ENCODE measurements around the gene AUTS2.
A peak's percentile ranks its signal among the peaks of the same experiment; 100 is the strongest.

AUTS2 gene

DNA sequence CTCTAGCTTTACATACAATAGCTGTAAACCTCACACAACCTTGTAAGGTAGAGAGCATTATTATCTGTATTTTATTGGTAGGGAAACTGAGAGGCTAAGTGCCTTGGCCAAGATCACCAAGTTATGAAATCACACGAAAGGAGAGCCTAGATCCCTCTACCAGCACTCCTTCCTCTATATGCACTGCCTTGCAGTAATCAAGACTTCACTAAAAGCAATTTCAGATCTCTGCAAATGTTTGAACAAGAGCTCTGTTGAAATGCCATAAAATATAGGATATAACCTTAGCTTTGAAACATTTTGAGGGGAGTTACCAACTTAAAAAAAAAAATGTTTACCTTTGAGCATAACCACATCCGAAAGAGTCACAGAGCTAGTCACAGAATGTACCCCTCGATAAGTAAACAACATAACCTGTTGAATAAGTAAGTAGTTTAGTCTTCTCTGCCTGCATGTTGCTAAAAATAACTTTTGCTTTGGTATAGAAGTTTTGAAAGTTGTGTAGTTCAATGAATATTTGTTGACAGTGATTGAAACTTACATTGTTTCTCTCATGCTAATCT, 709.4 kb downstream of the AUTS2 start:
- no peak for DNase-seq (ENCODE audit: low read depth)

DNA sequence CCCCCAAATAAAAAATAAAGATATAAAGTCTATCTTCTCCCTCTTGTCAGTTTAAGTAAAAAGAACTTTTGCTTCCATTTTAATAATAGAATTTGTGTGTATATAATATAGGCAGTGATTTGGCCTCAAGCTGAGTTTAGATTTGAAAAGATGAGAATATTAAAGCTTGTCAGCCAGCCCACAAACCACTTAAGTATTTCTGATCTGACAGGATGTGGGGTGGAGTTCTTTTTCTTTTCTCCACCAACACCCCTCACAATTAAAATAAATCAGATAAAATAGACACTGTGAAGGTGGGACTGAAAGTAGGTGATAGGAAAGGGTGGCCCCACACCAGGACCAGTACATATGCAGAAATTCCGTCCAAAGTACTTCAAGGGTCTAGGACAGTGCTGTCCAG, 714.1 kb downstream of the AUTS2 start:
- no peak for DNase-seq (ENCODE audit: low read depth)

DNA sequence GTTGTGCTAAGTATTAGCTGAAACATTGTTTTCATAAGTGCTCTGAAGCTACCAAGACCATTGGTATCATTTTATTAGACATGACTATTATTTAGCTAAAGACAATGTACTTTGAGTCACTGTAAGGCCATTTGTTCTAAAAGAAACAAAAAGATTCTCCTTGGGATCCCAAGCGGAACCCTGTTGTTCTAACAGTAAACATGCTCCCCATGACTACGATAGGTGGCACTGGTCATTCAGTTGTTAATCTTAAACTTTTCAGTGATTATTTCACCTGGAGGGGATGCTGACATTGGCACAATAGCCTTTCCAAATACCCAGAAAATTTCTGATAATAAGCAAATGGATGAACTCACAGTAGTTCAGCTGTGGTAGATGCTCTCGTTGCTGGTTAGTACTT, 715.0 kb downstream of the AUTS2 start:
- no peak for DNase-seq (ENCODE audit: low read depth)

DNA sequence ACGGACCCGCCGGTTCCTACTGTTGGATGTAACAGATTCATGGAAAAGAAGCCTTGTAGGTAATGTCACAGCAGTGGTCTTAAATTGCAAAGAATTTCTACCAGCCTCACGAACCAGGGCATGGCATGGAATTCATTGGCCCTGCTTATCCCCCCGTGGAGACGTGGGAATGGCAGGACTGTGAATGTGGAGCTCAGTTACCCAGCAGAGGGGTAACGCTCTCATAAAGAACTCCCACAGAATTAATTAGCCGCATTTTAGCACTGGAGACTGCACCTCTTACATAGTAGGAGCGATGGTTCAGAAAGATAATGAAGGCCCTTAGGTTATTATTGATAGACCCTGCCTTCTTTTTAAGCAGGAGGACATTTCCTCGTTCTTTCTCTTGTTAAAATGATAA, 715.4 kb downstream of the AUTS2 start:
- no peak for DNase-seq (ENCODE audit: low read depth)

DNA sequence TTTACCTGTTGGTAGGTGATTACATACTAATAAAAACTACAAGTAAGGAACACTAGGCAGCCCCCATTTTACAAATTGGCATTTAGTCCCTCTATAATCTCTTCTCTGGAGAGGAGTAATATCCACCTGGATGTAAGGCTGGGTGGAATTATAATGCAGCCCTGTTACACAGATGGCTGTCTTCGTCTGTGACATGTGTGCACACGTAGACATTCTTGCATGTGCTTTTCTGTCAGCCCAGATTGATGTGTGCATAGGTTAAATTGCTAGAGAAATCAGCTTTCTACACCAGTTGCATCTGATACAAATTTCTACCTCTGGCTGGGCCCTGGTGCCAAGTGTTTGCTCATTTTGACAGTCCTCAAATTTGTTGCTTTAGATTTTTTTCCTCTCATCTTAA, 715.9 kb downstream of the AUTS2 start:
- DNase-seq (ENCODE audit: low read depth) = no peak

DNA sequence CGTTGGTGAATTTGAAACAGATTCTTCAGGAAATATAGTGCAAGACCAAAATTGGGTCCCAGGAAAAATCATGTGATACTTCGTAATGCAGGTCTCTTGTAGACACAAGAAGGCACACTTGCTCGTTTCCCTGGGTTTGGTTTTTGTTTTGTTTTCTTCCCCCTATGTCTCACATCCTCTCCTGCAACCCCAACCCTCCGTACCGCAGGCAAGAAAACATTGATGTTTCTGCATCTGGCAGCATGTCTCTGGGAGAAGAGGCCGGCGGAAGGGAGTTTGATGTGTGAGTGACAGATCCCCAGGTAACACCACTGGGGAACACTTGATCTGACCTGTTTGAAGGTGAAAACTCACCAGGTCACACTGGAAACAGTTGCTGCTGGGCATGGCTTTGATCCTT, 718.5 kb downstream of the AUTS2 start:
- peak; percentile 5 for DNase-seq (ENCODE audit: low read depth)

DNA sequence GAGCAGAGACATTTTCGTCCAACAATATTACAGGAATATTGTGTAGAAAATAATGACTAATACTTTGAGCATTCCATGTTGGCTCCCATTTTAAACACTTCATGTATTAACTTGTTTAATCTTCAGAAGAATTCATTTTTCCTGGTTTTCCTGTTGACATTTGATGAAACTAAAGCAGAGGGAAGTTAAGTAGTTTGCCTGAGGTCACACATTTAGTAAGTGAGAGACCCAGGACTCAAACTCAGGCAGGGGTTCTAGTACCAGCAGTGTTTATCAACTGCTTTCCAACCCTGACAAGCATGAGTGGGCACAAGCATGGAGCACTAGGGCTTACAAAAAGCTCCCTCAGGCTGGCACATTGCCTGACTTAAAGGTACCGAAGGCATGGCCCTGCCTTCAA, 719.1 kb downstream of the AUTS2 start:
- DNase-seq (ENCODE audit: low read depth) = no peak

DNA sequence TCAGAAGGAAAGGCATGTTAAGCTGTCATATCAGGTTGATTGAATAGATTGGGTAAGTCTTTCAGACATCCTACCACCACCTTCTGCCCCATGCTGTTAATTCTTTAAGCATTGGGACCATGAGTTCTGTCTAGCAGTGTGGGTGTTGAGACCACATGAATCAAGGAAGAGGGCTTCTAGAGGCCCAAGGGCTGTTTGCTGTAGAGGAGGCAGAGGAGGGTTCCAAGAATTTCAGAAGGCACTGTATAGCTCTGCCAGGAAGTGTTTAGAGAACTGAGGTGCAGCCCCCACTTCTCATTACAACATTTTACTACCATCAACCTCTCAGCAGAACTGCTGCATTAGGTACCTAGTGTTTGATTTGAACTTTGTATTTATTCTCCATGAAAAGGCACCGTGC, 720.2 kb downstream of the AUTS2 start:
- DNase-seq (ENCODE audit: low read depth) = no peak

DNA sequence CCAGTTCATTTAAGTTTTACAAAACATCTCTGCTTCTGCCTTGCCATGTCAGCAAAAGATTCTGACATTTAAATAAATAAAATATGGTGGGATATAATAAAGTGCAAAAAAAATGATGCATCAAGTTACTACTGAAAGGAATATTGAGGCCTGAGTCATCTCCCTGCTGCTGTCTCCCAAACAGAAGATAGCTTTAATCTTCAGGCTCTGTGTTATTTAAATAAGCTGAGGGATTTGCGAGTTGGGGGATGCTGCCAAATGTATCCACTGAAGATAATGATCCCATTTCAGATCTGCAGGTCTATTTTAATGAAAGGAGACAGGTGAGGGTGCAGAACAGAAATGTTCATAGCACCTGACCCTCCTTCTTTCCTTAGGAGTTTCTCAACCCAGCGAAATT, 720.8 kb downstream of the AUTS2 start:
- DNase-seq (ENCODE audit: low read depth) = no peak

- DNase-seq (ENCODE audit: low read depth) = no peak
These were observed 722.8 kb downstream of the AUTS2 start for GRCh38 chr7:70321016-70321590.

- no peak for DNase-seq (ENCODE audit: low read depth)
These were observed 724.6 kb downstream of the AUTS2 start for GRCh38 chr7:70322856-70323255.

DNA sequence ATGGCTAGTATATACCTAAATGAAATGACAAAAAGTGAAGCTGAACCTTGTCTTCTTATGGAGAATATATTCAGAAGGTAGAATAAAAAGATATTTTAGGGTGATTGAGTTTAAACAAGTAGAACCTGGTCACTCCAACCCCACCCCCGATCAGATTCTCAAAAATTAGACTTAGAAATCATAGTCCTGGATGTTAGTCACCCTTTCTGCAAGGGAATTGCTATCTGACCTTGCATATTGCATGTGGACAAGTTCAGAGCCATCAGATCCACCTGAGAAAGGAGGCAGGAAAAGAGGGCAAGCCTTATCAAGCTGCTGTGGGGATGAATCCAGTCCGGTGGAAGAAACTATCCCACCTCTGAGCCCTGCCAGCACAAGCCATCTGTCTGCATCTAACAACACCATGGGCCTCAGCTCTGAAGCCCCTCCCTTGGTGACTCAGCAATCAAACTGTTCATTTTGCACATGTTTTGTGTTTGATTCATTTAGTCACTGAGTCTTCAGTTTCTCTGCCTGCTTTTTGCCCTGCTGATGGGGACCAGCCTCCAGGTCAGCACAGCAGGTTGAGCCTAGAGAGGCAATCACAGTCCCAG, 727.3 kb downstream of the AUTS2 start:
- DNase-seq (ENCODE audit: low read depth) = no peak

DNA sequence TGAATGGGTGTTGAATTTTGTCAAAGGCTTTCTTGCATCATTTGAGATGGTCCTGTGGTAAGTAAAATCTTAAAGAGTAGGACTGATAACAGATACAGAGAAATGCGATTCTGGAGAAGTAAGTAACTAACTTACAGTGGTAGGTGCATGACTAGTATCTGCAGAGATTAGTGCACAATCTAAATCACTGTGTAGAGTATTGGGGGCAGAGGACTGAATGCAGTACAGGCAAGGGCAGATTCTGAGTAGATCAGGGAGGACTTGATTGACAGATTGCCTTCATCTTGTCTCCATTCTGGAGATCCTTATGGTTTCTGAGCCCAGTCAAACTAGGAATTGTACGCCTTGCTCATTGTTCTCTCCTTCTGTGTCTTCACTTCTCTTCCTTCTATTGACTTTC, 736.0 kb downstream of the AUTS2 start:
- DNase-seq (ENCODE audit: low read depth) = no peak

- DNase-seq (ENCODE audit: low read depth) = no peak
These were observed 736.6 kb downstream of the AUTS2 start for GRCh38 chr7:70334871-70335270.

- no peak for DNase-seq (ENCODE audit: low read depth)
These were observed 738.3 kb downstream of the AUTS2 start for GRCh38 chr7:70336536-70336935.

DNA sequence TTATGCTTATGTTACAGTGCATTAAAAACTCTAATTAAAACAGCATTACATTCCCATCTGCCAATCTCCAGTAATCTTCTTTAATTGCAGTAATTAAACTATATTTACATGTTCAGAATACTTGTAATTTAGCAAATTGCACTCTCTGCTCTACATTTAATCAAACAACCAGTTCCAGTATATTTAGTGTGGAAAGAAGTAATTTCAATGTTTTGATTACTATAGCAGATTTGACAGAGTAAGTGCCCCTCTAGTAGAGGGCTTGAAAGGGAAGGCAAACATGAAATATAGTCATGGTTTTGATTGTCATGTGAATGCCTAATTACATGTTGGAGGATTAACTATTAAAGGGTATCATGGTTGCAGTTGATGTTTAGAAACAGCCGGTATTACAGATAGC, 739.7 kb downstream of the AUTS2 start:
- no peak for DNase-seq (ENCODE audit: low read depth)

- no peak for DNase-seq (ENCODE audit: low read depth)
These were observed 742.0 kb downstream of the AUTS2 start for GRCh38 chr7:70340236-70340635.

DNA sequence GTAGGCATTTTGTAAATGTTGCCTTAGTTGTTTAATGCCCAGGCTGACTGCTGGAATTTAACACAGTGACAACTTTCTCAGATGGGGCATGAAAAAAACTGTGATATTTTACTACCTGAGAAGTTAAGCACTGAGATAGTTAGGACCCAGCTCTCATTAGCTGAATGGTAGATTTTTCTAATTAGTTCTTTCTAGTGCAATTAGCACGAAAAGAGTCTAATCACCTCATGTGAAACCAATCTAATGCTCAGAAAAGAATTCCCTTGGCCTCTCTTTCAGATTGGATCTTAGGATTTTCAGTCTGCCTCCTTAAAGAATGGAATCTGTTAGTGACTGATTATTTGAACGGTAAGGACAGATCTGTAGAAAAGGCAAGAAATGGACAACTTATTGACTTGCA, 743.2 kb downstream of the AUTS2 start:
- DNase-seq (ENCODE audit: low read depth) = no peak

GRCh38 chr7:70343519-70343918, 745.2 kb downstream of the AUTS2 start:
- no peak for DNase-seq (ENCODE audit: low read depth)

DNA sequence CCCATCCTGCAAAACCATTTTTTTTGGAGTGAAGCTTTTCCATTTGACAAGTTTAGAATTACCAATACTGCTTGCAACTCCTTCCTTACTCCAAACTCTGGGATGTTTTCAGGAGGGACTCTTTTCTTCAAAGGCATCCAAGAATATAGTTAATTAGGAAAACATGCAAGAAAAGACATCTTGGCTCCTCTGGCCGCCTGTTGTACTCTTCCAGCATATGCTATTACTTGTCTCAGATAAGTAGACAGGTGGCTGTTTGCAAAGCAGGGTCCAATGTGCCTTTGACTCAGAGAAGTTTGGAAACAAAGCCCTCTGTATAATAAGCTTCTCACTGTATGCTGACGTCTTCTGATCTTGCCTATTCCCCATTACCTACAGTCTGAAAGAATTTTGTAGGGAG, 746.5 kb downstream of the AUTS2 start:
- DNase-seq (ENCODE audit: low read depth) = no peak

DNA sequence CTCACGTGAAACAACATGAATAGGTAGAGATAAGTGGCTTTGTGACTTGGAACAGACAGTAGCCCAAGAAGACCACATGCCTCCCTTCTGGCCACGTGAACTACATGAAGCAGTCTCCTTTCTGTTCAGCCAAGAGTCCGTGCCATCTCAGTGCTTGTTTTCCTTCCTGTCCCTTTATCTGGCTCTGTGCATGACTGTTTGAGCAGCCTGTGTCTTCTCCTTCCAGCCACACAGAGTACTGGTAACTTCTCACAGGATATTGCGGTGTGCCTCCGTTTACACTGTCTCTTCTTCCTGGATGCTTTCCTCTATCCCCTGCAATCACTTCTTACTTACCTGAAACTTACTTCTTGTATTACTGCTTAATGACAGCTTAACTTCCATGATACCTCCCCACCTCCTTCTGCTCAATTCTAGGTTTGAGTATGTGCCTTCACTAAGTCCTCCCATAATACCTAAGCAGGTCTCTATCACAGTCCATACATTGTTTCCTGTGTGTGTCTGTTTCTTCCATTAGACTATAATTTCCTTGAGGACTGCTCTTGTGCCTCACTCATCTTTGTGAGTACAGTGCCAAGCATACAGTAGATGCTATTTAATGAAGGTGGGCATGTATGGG, 748.7 kb downstream of the AUTS2 start:
- DNase-seq (ENCODE audit: low read depth) = no peak

DNA sequence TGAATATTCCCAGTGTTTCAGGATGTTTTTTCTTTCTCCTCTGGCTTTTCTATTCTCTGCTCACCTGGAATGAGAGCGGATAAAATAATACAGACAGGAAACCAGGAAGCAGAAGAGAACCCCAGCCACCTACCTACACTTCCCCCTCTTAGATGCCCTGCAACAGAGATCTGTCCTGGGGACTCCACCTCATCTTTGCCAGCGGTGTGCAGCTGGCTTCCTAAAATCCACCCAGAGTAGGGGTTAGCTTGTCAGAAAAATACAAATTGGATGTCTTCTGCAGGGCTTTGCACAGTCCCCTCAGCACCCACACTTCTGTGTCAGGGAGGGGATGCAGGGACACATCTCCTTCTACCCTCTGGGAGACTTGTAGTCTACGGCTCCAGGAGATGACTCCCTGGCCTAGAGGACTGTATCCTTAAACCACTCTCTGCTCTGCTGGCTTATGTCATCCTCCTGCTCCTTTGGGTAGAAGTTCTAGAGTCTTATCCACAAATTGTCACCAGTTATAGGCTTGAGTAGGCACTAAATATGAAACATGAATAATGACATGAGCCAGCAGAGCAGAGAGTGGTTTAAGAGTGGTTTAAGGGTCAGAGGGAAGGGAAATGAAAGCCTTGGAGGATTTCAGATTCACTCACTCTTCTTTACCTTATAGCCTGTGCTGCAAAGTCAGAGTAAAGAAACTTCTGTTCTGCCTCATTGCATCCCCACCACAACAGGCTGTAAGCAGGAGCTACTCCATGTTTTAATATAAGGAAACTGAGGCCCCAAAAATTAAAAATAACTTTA, 749.4 kb downstream of the AUTS2 start:
- DNase-seq (ENCODE audit: low read depth) = no peak

DNA sequence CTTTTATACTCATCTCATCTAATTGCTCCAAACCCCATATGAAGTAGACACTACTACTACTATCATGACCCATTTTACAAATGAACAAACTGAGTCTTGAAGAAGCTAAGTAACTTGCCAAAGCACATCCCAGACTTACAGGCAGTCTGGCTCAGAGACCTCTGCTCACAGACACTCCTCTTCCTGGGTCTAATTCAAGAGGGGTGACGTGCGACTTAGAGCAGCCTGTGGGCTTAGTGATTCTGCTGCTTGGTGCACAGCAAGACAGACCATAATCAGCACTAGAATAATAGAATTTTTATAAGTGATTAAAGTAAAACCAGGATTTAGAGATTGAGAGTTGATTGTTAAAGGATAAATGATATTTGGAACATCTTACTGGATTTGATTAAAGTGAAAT, 750.8 kb downstream of the AUTS2 start:
- DNase-seq (ENCODE audit: low read depth) = no peak
